Testis (tissue), 3 donors: Measurements from ENCODE around the gene NOP58. TPM values are rescaled to one million over a fixed set of nuclear protein-coding genes. Genes with fewer than 3 reads are reported as not detected.

Experiments used
- DNase-seq: peaks from one replicate; pipeline ENCODE4 v3.0.0-alpha.2; 2019
- H3K27ac ChIP-seq, 2 donors: fragments of 200-600 bp; sonication (generic); one replicate each; pipeline ENCODE4 v1.5.1; 2019
- H3K27me3 ChIP-seq: fragments of 200-600 bp; sonication (generic); one replicate; pipeline ENCODE4 v1.5.1; 2019
- H3K36me3 ChIP-seq: fragments of 200-600 bp; sonication (generic); one replicate; pipeline ENCODE4 v1.5.1; 2017; ENCODE audit warnings: low read depth; ENCODE audit errors: missing control alignments
- H3K4me1 ChIP-seq: fragments of 200-600 bp; sonication (generic); one replicate; pipeline ENCODE4 v1.5.1; 2019
- H3K4me3 ChIP-seq, 2 donors: fragments of 200-600 bp; sonication (generic); one replicate each; pipeline ENCODE4 v1.5.1; 2017 to 2019
- H3K9me3 ChIP-seq: fragments of 200-600 bp; sonication (generic); one replicate; pipeline ENCODE4 v1.5.1; 2017
- CTCF ChIP-seq, 3 experiments: fragments of 450-650 bp in 2 of 3; fragments of 200-600 bp in 1 of 3; sonication (generic) in 1 of 3; IDR thresholded peaks; one replicate each; pipeline ENCODE4 v1.5.1; 2016 to 2019; ENCODE audit warnings: antibody characterized with exemption in 3 of 3, mild to moderate bottlenecking in 2 of 3, moderate library complexity in 1 of 3
- POLR2A ChIP-seq: fragments of 450-650 bp; IDR thresholded peaks from one replicate; pipeline ENCODE4 v1.6.1; 2017; ENCODE audit warnings: antibody characterized with exemption, mild to moderate bottlenecking, moderate library complexity
- WGBS, 2 donors: methylation state at CpG; one replicate each; pipeline ENCODE4 v1.1.5; 2018; 5-methylcytosine and 5-hydroxymethylcytosine counted together
- intact Hi-C: fragments of 100-400 bp; cut with DNase I; formaldehyde crosslinking; loops from one replicate; pipeline ENCODE4 v1.15.1; 2023; ENCODE audit warnings: low total_unique reads
- polyA plus RNA-seq: library from polyadenylated mRNA; stranded (reverse); fragments of 350-450 nt; fragmentation: Illumina TruSeq; extraction: RNeasy Lipid Tissue Mini Kit (QIAGEN cat#74804); gene quantifications from one replicate; pipeline ENCODE4 v1.2.3, GENCODE V29; 2014; ENCODE audit warnings: low read depth, low replicate concordance; ENCODE audit not compliant: insufficient read depth
- total RNA-seq, 2 donors: library from RNA; depleted of rRNA; stranded (reverse); fragments of >200 nt; gene quantifications; one replicate each; pipeline ENCODE4 v1.2.3, GENCODE V29; 2016

The NOP58 gene
- total and polyA plus RNA-seq, 3 donors from 2014 or later = 19.4 to 61.8 (median 55.3) TPM

GRCh38 chr2:202290970-202291369 lies 25.4 kb downstream of the NOP58 start:
- H3K4me1 ChIP-seq = no peaks in the 10 kb centered on the region
- H3K27ac ChIP-seq = no peak overlapping the region
- 60 to 63% methylated on average over 1 of the region's 1 CpG for WGBS, 2 donors
- intact Hi-C loops = no loop called here
- no peaks in the 10 kb centered on the region for H3K36me3 ChIP-seq
- no peak for DNase-seq
- no peaks in the 10 kb centered on the region for H3K27me3 ChIP-seq
- no peaks in the 10 kb centered on the region for H3K9me3 ChIP-seq
- TF ChIP-seq CTCF (IDR thresholded peaks at IDR 0.05) (no peak), POLR2A (no peak)
- H3K4me3 ChIP-seq = no peak overlapping the region

GRCh38 chr2:202299712-202300111 lies 34.1 kb downstream of the NOP58 start:
- intact Hi-C loops = no loop called here
- Histone ChIP-seq H3K9me3 (no peaks in the 10 kb centered on the region), H3K27ac (no peak overlapping the region), H3K4me3 (no peak overlapping the region), H3K36me3 (no peaks in the 10 kb centered on the region), H3K27me3 (no peaks in the 10 kb centered on the region), H3K4me1 (no peaks in the 10 kb centered on the region)
- DNase-seq = no peak
- TF ChIP-seq POLR2A (no peak), CTCF (IDR thresholded peaks at IDR 0.05) (no peak)
- 65 to 85% methylated on average over 1 of the region's 1 CpG for WGBS, 2 donors

DNA sequence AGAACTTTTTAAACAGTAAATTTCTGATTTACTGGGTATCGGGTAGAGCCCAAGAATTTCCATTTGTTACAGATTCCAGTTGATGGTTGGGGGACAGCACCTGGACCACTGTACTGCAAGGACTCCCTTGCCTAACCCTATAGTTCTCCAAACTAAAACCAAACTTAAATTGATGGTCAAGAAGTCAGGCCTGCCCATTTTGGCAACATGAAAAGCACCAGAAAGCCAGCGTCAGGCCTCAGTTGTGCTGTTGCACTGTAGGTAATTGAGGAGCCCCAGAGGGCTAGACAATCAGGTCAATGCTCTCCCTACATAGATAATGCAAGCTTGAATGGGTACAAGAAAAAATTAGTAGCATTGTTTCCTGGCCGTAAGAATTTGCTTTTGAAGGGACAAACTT lies 40.5 kb downstream of the NOP58 start:
- no peak for TF ChIP-seq POLR2A
- no peak for TF ChIP-seq CTCF (IDR thresholded peaks at IDR 0.05)
- WGBS, 2 donors = 89 to 95% methylated on average over 3 of the region's 3 CpGs
- Histone ChIP-seq H3K27ac (no peak overlapping the region), H3K4me3 (no peak overlapping the region), H3K36me3 (no peaks in the 10 kb centered on the region), H3K27me3 (no peaks in the 10 kb centered on the region), H3K9me3 (no peaks in the 10 kb centered on the region), H3K4me1 (no peaks in the 10 kb centered on the region)
- intact Hi-C loops = no loop called here
- no peak for DNase-seq

- H3K27ac ChIP-seq = no peak overlapping the region
- H3K4me3 ChIP-seq = no peak overlapping the region
- intact Hi-C loops = no loop called here
- DNase-seq = no peak
- H3K4me1 ChIP-seq = no peaks in the 10 kb centered on the region
- H3K9me3 ChIP-seq = no peaks in the 10 kb centered on the region
- 64 to 68% methylated on average over 3 of the region's 3 CpGs for WGBS, 2 donors
- H3K36me3 ChIP-seq = no peaks in the 10 kb centered on the region
- TF ChIP-seq CTCF (IDR thresholded peaks at IDR 0.05) (no peak), POLR2A (no peak)
- H3K27me3 ChIP-seq = no peaks in the 10 kb centered on the region
Measured at GRCh38 chr2:202307690-202308089, 42.1 kb downstream of the NOP58 start.

GRCh38 chr2:202311823-202312388 lies 46.3 kb downstream of the NOP58 start:
- H3K9me3 ChIP-seq = no peaks in the 10 kb centered on the region
- H3K4me3 ChIP-seq = no peak overlapping the region
- TF ChIP-seq CTCF (IDR thresholded peaks at IDR 0.05) (no peak), POLR2A (no peak)
- no peak overlapping the region for H3K27ac ChIP-seq
- DNase-seq = no peak
- no peaks in the 10 kb centered on the region for H3K27me3 ChIP-seq
- intact Hi-C loops = no loop called here
- peaks cover under 1% of the 10 kb centered on the region for H3K4me1 ChIP-seq
- WGBS, 2 donors = 88 to 94% methylated on average over 4 of the region's 4 CpGs
- no peaks in the 10 kb centered on the region for H3K36me3 ChIP-seq
